Psoas muscle (tissue), 8 donors: ENCODE data around the gene LHX6. TPM values are rescaled to one million over a fixed set of nuclear protein-coding genes. Genes with fewer than 3 reads are reported as not detected.

Source experiments
- ATAC-seq, 4 donors: fragments of 200-7000 bp; cut with Tn5 transposase; one replicate each; pipeline ENCODE4 v1.9.1; 2020; ENCODE audit warnings: moderate library complexity in 3 of 4, mild to moderate bottlenecking in 2 of 4
- DNase-seq, 2 donors: peaks; one replicate each; pipeline ENCODE4 v3.0.0-alpha.2; 2020
- H3K27ac ChIP-seq: fragments of 200-600 bp; one replicate; pipeline ENCODE4 v1.8.0; 2022
- H3K27me3 ChIP-seq, 3 donors: fragments of 200-600 bp in 1 of 3; one replicate each; pipeline versions ENCODE4 v1.6.1 to v1.8.0; 2013 to 2022; ENCODE audit warnings: low read length in 2 of 3, mild to moderate bottlenecking in 2 of 3, moderate library complexity in 1 of 3; ENCODE audit not compliant: insufficient read depth in 3 of 3
- H3K36me3 ChIP-seq, 2 donors: fragments of 200-600 bp in 1 of 2; one replicate each; pipeline versions ENCODE4 v1.6.1 to v1.8.0; 2013 to 2022; ENCODE audit warnings: low read depth in 1 of 2, mild to moderate bottlenecking in 1 of 2, moderate library complexity in 1 of 2; ENCODE audit not compliant: insufficient read depth in 1 of 2
- H3K4me1 ChIP-seq: fragments of 200-600 bp; one replicate; pipeline ENCODE4 v1.8.0; 2022
- H3K4me3 ChIP-seq: fragments of 200-600 bp; one replicate; pipeline ENCODE4 v1.8.0; 2022; ENCODE audit warnings: mild to moderate bottlenecking
- H3K9me3 ChIP-seq: fragments of 200-600 bp; one replicate; pipeline ENCODE4 v1.8.0; 2022
- CTCF ChIP-seq: fragments of 200-600 bp; IDR thresholded peaks from one replicate; pipeline ENCODE4 v1.8.0; 2022; ENCODE audit warnings: antibody characterized with exemption
- WGBS, 3 donors: extraction: QIAGEN DNeasy Blood & Tissue Kit; methylation state at CpG; one replicate each; pipeline versions ENCODE4 v1.1.6 to v1.1.7; 2013; 5-methylcytosine and 5-hydroxymethylcytosine counted together
- intact Hi-C, 2 donors: fragments of 100-400 bp; cut with DNase I; formaldehyde crosslinking; loops; one replicate each; pipeline versions ENCODE4 v1.11.0 to v1.14.2; 2022
- polyA plus RNA-seq, 3 donors: library from polyadenylated mRNA; stranded (reverse); fragments of 200-250 nt; gene quantifications; one replicate each; pipeline ENCODE4 v1.2.3, GENCODE V29; 2013
- total RNA-seq, 4 donors: library from RNA; stranded (reverse); fragmentation: NEBNext Ultra II Directional in 2 of 4; extraction: Animal tissue kit (Norgen Biotek cat#: 25700) in 2 of 4; gene quantifications; one replicate each; pipeline versions ENCODE4 v1.2.1 to v1.2.4, GENCODE V29; 2021 to 2023
- donor health status: healthy with polysubstance abuse.
- donor health status: DM: no; HTN: no; CAD: no; lungs with moderate emphysema.
- donor health status: Bipolar disorder and iron deficiency.
- donor health status: healthy.
- donor health status: DM: yes; HTN: yes; CAD: no.
- donor health status: DM: no; HTN: no; CAD: no.
- donor health status: DM: no; HTN: no; CAD: no.
- donor health status: DM: yes; HTN: yes; CAD: no.

The LHX6 gene
- total and polyA plus RNA-seq, 7 donors = 1.00 to 6.0 (median 2.4) TPM

- WGBS, 3 donors = 78 to 82% (median 78%) methylated on average over 16 of the region's 16 CpGs
- intact Hi-C loops = no loop called here
Observed at GRCh38 chr9:122192914-122193525, 35.7 kb downstream of the LHX6 start.

GRCh38 chr9:122192261-122192875 lies 36.4 kb downstream of the LHX6 start:
- intact Hi-C loops = no loop called here
- no peaks in the 10 kb centered on the region for H3K4me1 ChIP-seq
- no peaks in the 10 kb centered on the region for H3K9me3 ChIP-seq
- DNase-seq = no peak
- no peaks in the 10 kb centered on the region for H3K27me3 ChIP-seq
- ATAC-seq = no peak
- no peak overlapping the region for H3K4me3 ChIP-seq
- WGBS, 3 donors = 73 to 77% (median 75%) methylated on average over 5 of the region's 5 CpGs
- TF ChIP-seq CTCF = no peak
- no peaks in the 10 kb centered on the region for H3K36me3 ChIP-seq
- H3K27ac ChIP-seq = no peak overlapping the region

More at GRCh38 chr9:122192914-122193525, 35.7 kb downstream of the LHX6 start:
- TF ChIP-seq CTCF = no peak
- H3K27ac ChIP-seq = no peak overlapping the region
- H3K27me3 ChIP-seq = no peaks in the 10 kb centered on the region
- H3K4me1 ChIP-seq = no peaks in the 10 kb centered on the region
- H3K36me3 ChIP-seq = no peaks in the 10 kb centered on the region
- no peak overlapping the region for H3K4me3 ChIP-seq
- ATAC-seq (no peak), DNase-seq (no peak)
- no peaks in the 10 kb centered on the region for H3K9me3 ChIP-seq

- TF ChIP-seq CTCF = no peak
- ATAC-seq (no peak), DNase-seq (no peak)
- Histone ChIP-seq H3K9me3 (no peaks in the 10 kb centered on the region), H3K27ac (no peak overlapping the region), H3K27me3 (no peaks in the 10 kb centered on the region), H3K36me3 (no peaks in the 10 kb centered on the region), H3K4me1 (no peaks in the 10 kb centered on the region), H3K4me3 (no peak overlapping the region)
- WGBS, 3 donors = 63 to 68% (median 63%) methylated on average over 11 of the region's 11 CpGs
- intact Hi-C loops = no loop called here
Observed at GRCh38 chr9:122191584-122191983, 37.2 kb downstream of the LHX6 start.

GRCh38 chr9:122190597-122191381 lies 38.0 kb downstream of the LHX6 start:
- ATAC-seq = no peak
- intact Hi-C loops = no loop called here
- H3K9me3 ChIP-seq = no peaks in the 10 kb centered on the region
- DNase-seq = no peak
- TF ChIP-seq CTCF = no peak
- no peaks in the 10 kb centered on the region for H3K36me3 ChIP-seq
- H3K4me1 ChIP-seq = no peaks in the 10 kb centered on the region
- WGBS, 3 donors = 78 to 83% (median 83%) methylated on average over 12 of the region's 12 CpGs
- H3K27me3 ChIP-seq = no peaks in the 10 kb centered on the region
- no peak overlapping the region for H3K4me3 ChIP-seq
- no peak overlapping the region for H3K27ac ChIP-seq
